DND-41 (cell line): Measurements from ENCODE around the gene ELK1.

Experiments
- ATAC-seq: fragments of 200-7000 bp; cut with Tn5 transposase; 3 replicates; pipeline ENCODE4 v1.9.1; 2021; ENCODE audit warnings: low read depth; ENCODE audit not compliant: insufficient read depth
- DNase-seq: peaks from one replicate; pipeline ENCODE4 v3.0.0-alpha.2; 2020
- H2AFZ ChIP-seq: 2 replicates; pipeline ENCODE4 v1.6.0; 2012; ENCODE audit warnings: low read depth, low read length
- H3K27ac ChIP-seq: 2 replicates; pipeline ENCODE4 v1.5.1; 2012; ENCODE audit warnings: low read length, inconsistent platforms
- H3K27me3 ChIP-seq: fragments of 200-600 bp; sonication (generic); 2 replicates; pipeline ENCODE4 v1.6.0; 2012; ENCODE audit warnings: low read length, mild to moderate bottlenecking, inconsistent platforms; ENCODE audit not compliant: insufficient read depth, poor library complexity
- H3K36me3 ChIP-seq: 2 replicates; pipeline ENCODE4 v1.5.1; 2012; ENCODE audit warnings: low read length, inconsistent platforms; ENCODE audit not compliant: insufficient read depth
- H3K4me1 ChIP-seq: 2 replicates; pipeline ENCODE4 v1.5.1; 2012; ENCODE audit warnings: mild to moderate bottlenecking, low read length; ENCODE audit not compliant: insufficient read depth
- H3K4me2 ChIP-seq: 2 replicates; pipeline ENCODE4 v1.6.0; 2012; ENCODE audit warnings: mild to moderate bottlenecking, moderate library complexity, low read length, inconsistent platforms; ENCODE audit not compliant: insufficient read depth
- H3K4me3 ChIP-seq, 2 experiments: fragments of 200-600 bp in 1 of 2; shearing (Covaris generic) in 1 of 2; 2 replicates each; pipeline ENCODE4 v1.5.1; 2012 to 2016; ENCODE audit warnings: inconsistent platforms in 2 of 2, low read length in 2 of 2, mild to moderate bottlenecking in 2 of 2, low read depth in 1 of 2, moderate library complexity in 1 of 2
- H3K79me2 ChIP-seq: 2 replicates; pipeline ENCODE4 v1.6.0; 2012; ENCODE audit warnings: low read length, inconsistent platforms; ENCODE audit not compliant: insufficient read depth
- H3K9ac ChIP-seq: 2 replicates; pipeline ENCODE4 v1.6.0; 2012; ENCODE audit warnings: low read depth, mild to moderate bottlenecking, inconsistent platforms, low read length, moderate library complexity
- H3K9me3 ChIP-seq: 2 replicates; pipeline ENCODE4 v1.5.1; 2012; ENCODE audit warnings: low read length, moderate library complexity, mild to moderate bottlenecking, inconsistent platforms; ENCODE audit not compliant: insufficient read depth, severe bottlenecking
- H4K20me1 ChIP-seq: 2 replicates; pipeline ENCODE4 v1.6.0; 2012; ENCODE audit warnings: low read length; ENCODE audit not compliant: insufficient read depth
- CTCF ChIP-seq: IDR thresholded peaks from 2 replicates; pipeline ENCODE4 v1.5.1; 2012; ENCODE audit warnings: borderline replicate concordance, low read length, moderate library complexity, mild to moderate bottlenecking; ENCODE audit not compliant: poor library complexity, severe bottlenecking; ENCODE audit errors: extremely low read depth
- EZH2 ChIP-seq: IDR thresholded peaks from 3 replicates; pipeline ENCODE4 v1.6.1; 2012; ENCODE audit warnings: borderline replicate concordance, low read depth, mild to moderate bottlenecking, moderate library complexity, low read length, inconsistent platforms; ENCODE audit not compliant: severe bottlenecking

The ELK1 gene

GRCh38 chrX:47628982-47629381 is 21.4 kb downstream of the ELK1 start:
- Histone ChIP-seq H3K9me3 (no peaks in the 10 kb centered on the region), H2AFZ (no peak overlapping the region), H3K4me1 (peaks cover 8% of the 10 kb centered on the region), H4K20me1 (no peaks in the 10 kb centered on the region), H3K27me3 (no peaks in the 10 kb centered on the region), H3K36me3 (no peaks in the 10 kb centered on the region), H3K27ac (no peak overlapping the region), H3K4me3 (no peak overlapping the region), H3K79me2 (no peaks in the 10 kb centered on the region), H3K4me2 (no peak overlapping the region), H3K9ac (no peak overlapping the region)
- ATAC-seq (no peak), DNase-seq (no peak)
- TF ChIP-seq EZH2 (no peak), CTCF (peak; percentile 21)

- H3K9ac ChIP-seq: no peak overlapping the region
- H2AFZ ChIP-seq: no peak overlapping the region
- H3K27me3 ChIP-seq: no peaks in the 10 kb centered on the region
- peaks cover 26% of the 10 kb centered on the region for H3K4me1 ChIP-seq
- no peaks in the 10 kb centered on the region for H3K79me2 ChIP-seq
- DNase-seq (no peak), ATAC-seq (no peak)
- no peaks in the 10 kb centered on the region for H3K9me3 ChIP-seq
- H3K27ac ChIP-seq: no peak overlapping the region
- H3K4me3 ChIP-seq: no peak overlapping the region
- H3K36me3 ChIP-seq: no peaks in the 10 kb centered on the region
- H3K4me2 ChIP-seq: no peak overlapping the region
- no peaks in the 10 kb centered on the region for H4K20me1 ChIP-seq
- no peak for TF ChIP-seq EZH2
- no peak for TF ChIP-seq CTCF
Measured at GRCh38 chrX:47625365-47625764, 25.0 kb downstream of the ELK1 start.

- H3K79me2 ChIP-seq: no peaks in the 10 kb centered on the region
- H3K4me2 ChIP-seq: peak overlapping the region; percentile 66
- 0 out of 2 replicates have a peak overlapping the region, but pooled peaks have one; percentile 10 for H3K27ac ChIP-seq
- H3K4me1 ChIP-seq: peaks cover 26% of the 10 kb centered on the region
- peak overlapping the region; percentile 61 for H2AFZ ChIP-seq
- ATAC-seq (peak; percentile 88), DNase-seq (peak; percentile 78)
- TF ChIP-seq EZH2 (no peak), CTCF (no peak)
- no peaks in the 10 kb centered on the region for H3K36me3 ChIP-seq
- H4K20me1 ChIP-seq: no peaks in the 10 kb centered on the region
- H3K9me3 ChIP-seq: no peaks in the 10 kb centered on the region
- H3K9ac ChIP-seq: peak overlapping the region; percentile 41; the same call in 1 of the 2 replicates
- H3K27me3 ChIP-seq: no peaks in the 10 kb centered on the region
- peak overlapping the region in 1 of 2 experiments; percentile 53; a peak in 2 of 4 replicates for H3K4me3 ChIP-seq
Measured at GRCh38 chrX:47623540-47624027, 26.8 kb downstream of the ELK1 start.
